Right hindlimb (tissue), 1 donor: ENCODE results near the gene MAEL.
"Not testable (repeated sequence)": the region's sequence is repeated elsewhere in the genome, so short reads cannot be mapped to it uniquely, and the experiment has no call there.

ENCODE experiments used
- DNase-seq: peaks from one replicate; pipeline ENCODE4 v3.0.0-alpha.2; 2018

MAEL gene

GRCh38 chr1:166978821-166979220, 10.3 kb upstream of the MAEL start:
- DNase-seq = no peak

DNA sequence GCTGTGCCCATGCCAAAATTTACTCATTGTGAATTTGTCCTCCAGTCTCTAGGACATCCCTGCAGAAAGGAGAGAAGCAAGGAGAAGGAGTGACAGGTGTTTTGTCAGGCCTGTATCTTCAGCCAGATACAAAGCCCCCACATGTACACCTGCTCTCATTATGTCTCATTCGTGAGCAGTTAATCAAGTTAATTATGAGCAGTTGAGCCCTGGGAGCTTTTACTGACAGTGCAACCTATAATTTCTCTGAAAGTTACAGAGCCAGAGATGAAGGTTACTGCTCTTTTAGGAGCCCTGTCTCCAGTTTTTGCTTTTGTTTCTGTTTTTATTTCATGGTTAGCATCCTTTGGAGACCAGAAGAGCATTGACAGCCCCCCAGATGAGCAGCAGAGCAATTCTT, 8.7 kb upstream of the MAEL start:
- no peak for DNase-seq

DNA sequence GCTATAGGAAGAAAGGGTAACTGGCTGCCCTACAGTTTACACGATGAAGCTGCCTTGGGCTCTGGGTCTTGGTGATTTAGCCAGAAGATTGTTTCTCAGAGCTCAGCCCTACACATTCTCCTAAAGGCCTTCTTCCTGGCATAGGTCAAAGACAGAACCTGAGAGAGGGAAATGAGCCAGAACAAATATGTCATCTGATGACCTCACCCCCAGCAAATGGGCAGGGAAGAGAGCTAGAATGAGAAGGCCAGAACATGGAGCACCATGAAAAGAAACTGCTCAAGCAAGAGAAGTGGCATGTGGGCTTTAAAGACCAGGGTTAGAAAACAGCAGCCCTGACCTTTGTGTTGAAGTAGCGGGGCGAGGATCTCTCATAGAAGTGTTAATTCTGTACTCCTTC, 8.3 kb upstream of the MAEL start:
- no peak for DNase-seq

- DNase-seq = no peak
These were observed 7.5 kb upstream of the MAEL start for GRCh38 chr1:166981589-166981988.

- DNase-seq = no peak
These were observed 10.0 kb downstream of the MAEL start for GRCh38 chr1:166999075-166999474.

GRCh38 chr1:166999500-167000055, 10.5 kb downstream of the MAEL start:
- DNase-seq = no peak

GRCh38 chr1:167000546-167000945, 11.5 kb downstream of the MAEL start:
- no peak for DNase-seq

DNA sequence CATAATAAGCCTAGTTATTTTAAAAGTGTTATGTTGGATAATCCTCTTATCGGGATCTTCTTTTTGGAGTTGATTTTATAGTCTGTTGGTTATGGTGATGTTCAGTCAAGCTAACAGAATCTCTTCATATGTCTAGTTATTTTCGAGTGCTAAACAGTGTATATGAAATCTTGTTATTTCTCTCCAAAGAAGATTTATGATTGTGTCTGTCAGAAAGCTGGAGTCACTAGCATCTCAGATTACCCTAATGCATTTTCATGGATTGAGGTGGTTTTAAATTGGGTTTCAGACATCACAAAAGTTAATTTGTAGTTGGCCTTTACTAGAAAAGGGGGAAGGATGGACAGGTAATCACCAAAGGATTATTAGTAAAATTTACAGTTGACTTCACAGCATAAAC, 13.3 kb downstream of the MAEL start:
- no peak for DNase-seq

DNA sequence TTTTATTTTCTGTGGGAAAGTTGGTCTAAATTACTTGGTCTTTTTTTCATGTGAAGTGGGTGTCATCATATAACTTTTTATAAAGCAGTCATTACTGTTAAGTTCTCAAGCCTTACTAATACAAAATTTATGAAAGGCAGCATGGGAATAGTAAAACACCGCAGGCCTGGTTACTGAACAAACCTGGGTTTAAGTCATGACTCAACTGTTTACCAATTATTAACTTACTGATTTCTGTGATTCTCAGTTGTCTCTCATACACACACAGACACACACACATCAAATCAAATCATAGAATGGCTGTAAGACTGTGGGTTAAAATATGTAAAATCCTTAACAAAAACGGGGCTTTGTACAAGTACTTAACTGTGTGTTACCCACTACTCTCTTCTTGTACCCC, 14.6 kb downstream of the MAEL start:
- DNase-seq = no peak

- no peak for DNase-seq
These were observed 22.6 kb downstream of the MAEL start for GRCh38 chr1:167011560-167012191.

GRCh38 chr1:167012570-167012969, 23.5 kb downstream of the MAEL start:
- no peak for DNase-seq

DNA sequence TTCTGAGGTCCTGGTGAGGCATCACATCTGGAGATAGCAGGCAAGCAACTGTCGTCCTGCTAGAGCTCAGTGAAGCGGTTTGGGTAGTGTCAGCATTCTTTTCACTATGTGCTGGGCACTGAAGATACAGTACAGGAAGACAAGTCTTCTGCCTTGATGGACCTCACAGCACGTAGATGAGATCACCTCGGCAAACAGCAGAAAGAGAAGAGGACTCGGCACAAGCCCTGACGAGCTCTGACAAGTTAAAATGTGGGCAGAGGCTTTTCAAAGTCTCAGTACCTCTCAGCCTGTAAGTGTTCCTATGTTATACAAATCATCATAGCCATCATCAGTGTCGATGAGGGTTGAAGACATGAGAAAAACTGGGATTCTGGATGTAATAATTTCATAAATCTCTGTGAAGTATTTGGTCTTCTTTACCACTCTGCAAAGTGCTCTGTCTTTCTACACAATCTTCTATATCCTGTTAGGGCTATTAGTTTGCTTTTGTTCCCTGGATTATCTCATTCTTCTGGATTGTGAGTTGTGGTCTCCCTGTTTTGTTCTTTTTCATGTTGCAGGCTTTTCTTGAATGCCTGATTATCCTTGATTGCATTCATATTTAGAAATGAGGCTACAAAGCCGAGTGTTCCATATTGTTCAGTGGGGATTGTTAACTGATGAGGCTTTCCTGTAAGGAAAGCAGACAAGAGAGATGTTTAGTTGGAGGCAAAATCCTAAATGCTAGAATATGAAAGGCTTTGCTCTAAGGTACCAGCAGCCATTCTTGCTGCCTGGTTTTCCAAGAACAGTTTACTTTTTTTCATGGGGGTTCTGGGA, 24.2 kb downstream of the MAEL start:
- DNase-seq = no peak

- DNase-seq = no peak
These were observed 27.1 kb downstream of the MAEL start for GRCh38 chr1:167016100-167016750.

GRCh38 chr1:167022384-167022783, 33.3 kb downstream of the MAEL start:
- no peak for DNase-seq

- DNase-seq = not testable (repeated sequence)
These were observed 40.5 kb downstream of the MAEL start for GRCh38 chr1:167029553-167029952.

DNA sequence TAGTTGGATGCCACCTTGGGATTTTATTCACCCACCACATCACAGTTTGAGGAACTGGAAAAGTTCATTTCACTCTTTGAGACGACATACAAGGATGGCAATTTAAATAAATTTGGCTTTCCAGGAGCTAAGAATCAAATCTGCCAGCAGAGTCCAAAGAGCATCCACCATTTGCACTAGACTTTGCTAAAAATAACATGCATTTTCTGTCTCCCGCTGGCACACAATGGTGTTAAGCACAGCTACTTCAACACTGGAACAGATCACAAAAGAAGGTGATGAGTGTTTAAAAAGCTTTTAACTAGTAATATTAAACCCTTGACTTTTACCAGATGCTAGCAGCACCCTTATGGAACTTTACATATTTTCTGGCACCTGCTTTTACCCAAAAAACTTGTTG, 44.6 kb downstream of the MAEL start:
- no peak for DNase-seq

DNA sequence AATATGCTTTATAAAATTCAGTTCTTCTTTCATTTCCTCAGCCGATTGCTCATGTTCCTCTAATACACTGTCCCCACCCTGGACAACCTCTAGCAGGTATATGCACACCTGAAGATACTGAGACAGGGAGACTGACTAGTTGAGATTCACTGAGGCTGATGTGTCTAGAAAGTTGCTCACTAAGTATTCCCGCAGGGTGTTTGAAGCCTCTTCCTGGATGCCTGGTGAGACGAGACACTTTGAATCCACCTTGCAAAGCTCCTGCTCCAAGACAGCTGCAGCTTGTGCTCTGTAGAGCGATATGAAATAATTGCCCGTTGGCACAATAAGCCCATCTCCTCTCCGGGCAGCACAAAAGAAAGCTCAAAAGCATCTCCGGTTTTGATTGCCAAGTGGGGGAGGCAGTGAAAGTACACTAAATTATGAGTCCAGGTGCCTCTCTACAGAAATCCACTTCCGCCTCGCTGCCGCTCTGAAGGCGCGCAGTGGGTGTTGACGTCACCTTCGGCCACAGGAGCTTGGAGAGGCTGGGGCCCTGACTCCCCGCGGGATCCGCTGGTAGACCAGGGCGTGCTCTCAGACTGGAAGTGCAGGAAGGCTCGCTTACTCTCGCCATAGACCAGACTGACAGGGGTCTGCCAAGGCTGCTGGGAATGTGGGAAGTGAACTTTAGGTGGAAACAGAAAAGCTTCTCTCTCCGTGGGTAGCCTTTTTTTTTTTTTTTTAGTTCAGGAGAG, 54.8 kb downstream of the MAEL start:
- peak; percentile 66 for DNase-seq

- no peak for DNase-seq
These were observed 62.8 kb downstream of the MAEL start for GRCh38 chr1:167051907-167052306.

DNA sequence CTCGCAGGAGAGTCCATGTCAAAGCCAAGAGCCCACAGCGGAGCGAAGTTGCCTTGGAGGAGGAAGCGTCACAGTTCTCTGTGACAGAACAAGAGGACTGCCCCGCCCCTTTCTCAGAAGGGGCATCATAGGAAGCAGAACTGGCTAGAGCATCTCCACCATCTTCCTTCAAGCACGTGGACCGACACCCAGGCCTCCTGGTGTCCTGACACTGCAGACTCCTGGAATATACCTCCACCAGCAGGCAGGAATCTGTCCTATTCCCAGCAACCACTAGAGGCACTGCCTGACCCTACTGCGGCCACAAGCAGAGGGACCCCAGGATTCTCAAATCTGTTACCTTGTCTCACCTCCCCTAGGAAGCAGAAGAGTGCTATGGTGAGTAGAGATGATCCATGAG, 63.3 kb downstream of the MAEL start:
- DNase-seq = no peak

- no peak for DNase-seq
These were observed 65.5 kb downstream of the MAEL start for GRCh38 chr1:167054531-167054930.

DNA sequence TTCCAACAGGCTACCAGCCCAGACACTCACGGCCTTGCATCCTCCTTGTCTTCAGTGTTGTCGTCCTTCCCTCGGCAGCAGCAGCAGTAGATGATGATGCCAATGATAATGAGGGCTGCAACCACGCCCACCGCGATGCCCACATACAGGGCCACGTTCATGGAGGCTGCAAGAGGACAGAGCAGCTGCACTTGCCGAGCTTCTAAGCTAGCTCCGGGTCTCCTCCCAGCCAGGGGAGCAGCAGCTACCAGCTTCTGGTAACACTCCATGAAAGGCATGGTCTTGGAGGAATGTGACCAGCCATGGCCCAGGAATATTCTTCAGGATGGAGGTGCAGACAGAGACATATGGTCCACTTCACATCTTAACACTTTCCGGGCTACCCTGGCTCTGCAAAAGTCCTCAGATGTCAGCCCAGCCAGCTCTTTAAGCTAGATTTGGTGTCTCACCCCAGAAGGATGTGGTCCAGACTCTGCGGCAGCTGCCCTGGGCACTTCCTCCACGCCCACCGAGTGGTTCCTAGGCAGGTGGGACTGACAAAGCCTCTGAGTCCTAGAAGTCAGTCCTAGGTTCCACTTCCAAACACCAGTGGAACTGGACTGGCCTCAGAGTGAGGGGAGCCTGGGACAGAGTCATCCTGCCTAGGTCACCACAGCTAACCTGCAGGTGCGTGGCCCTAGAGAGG, 66.0 kb downstream of the MAEL start:
- no peak for DNase-seq

GRCh38 chr1:167056529-167057231, 67.6 kb downstream of the MAEL start:
- no peak for DNase-seq
